ENCODE data around the gene ZPBP2.
"Not testable (repeated sequence)": the region's sequence is repeated elsewhere in the genome, so short reads cannot be mapped to it uniquely, and the experiment has no call there.

The ZPBP2 gene

DNA sequence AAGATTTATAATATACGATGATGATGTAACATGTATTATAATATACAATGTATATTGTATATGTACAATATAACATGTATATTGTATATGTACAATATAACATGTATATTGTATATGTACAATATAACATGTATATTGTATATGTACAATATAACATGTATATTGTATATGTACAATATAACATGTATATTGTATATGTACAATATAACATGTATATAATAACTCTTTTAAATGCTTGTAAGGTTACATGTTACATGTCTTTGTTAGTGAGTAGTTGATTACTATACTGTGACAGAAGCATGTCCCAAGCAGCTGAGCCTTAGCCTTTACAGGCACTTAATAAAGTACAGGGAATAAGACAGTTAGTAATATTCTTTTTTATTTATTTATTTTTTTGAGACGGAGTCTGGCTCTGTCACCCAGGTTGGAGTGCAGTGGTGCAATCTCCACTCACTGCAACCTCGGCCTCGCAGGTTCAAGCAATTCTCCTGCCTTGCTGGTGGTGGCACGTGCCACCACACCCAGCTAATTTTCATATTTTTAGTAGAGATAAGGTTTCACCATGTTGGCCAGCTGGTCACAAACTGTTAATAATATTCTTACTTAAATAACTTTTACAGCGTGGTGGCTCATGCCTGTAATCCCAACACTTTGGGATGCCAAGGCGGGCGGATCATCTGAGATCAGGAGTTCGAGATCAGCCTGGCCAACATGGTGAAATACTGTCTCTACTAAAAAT is 11.9 kb upstream of the ZPBP2 start:
- DNase-seq: not testable (repeated sequence)

DNA sequence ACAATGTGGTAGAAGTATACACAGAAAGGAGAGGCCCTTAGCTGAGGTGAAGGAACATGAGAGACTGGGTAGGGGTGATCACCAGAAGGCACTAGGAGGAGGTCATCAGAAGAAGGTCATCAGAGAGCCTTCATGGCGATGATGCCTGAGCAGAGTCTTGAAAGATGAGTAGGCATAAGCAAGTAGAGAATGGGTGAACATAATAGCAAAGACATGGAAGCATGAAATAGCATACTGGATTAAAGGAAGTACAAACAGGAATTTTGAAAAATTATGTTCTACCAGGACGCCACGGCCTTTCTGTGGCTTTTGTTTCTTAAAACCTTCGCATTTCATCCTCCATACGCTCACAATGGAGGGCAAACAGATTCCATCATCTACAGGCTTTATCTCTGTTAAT is 6.8 kb upstream of the ZPBP2 start:
- no peak for DNase-seq

DNA sequence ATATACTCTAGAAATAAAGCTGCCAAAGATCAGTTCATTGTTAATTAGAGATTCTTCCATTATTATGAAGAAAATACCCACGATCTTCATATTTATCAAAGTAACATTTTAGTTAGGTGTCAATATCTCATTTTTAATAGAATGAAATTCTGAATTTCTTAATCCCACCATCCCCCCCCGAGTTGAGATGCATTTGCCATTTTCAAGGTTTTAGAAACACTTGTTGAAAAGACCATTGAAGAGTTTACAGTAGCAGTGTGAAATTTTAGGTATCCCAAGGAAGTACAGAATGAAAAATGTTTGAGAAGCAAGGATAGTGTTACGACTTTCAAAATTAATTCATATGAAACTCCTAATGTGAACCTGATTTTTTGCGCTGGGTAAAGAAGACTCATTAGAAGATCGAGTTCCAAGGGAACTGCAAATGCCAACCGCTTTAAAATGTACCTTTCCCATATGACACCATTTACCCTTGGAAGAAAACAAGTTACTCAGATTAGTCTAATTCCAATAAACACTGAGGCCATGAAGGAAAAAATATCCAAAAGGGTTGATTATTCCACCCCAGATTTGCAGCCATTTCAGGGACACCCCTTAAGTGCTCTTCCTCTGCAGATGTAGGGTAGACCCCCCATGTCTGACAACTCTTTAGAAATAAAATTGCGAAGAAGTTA is 4.6 kb upstream of the ZPBP2 start:
- DNase-seq: no peak

DNA sequence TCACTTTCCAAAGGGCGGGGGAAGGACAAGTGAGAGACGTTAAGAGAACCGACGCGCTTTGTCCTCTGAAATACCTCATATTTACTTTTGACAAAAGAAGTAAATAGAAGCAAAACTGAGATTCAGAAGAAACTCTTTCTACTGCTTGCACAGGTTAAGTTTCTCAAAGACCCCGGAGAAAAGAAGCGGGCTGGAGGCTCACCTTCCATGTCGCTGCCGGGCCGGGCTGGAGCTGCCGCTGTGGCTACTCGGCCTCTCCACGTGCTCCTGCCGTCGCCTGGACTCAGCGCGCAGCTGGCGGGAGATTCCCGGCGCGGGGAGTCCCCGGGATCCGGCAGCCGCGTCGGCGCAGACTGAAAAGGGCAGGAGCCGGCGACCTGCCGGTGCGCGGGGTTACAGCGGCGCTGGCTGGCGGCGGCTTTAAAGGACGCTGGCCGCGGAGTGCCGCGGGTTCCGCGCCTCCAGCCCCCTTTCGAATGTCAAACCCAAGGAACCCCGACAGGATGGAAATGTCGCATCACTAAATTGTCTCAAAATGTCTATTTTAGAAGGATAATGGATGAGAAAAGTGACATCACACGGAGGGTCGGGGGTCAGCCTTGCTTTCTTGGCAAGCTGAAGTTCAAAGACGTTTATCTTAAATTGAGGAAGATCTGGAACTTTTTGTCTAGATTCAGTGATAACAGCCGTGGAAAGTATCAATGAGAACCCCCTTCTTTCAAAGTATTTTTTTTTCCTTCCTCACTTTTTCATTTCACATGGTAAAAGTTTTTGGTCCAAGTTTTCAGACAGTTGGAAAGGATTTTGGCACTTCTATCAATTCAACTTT is 3.9 kb upstream of the ZPBP2 start, which contains the start of gene IKZF3:
IKZF3 (minus strand) TSS at position 395 of the 829 bp plus-strand sequence; CDS start at position 209, 186 bp downstream.
- peak; percentile 78 for DNase-seq

DNA sequence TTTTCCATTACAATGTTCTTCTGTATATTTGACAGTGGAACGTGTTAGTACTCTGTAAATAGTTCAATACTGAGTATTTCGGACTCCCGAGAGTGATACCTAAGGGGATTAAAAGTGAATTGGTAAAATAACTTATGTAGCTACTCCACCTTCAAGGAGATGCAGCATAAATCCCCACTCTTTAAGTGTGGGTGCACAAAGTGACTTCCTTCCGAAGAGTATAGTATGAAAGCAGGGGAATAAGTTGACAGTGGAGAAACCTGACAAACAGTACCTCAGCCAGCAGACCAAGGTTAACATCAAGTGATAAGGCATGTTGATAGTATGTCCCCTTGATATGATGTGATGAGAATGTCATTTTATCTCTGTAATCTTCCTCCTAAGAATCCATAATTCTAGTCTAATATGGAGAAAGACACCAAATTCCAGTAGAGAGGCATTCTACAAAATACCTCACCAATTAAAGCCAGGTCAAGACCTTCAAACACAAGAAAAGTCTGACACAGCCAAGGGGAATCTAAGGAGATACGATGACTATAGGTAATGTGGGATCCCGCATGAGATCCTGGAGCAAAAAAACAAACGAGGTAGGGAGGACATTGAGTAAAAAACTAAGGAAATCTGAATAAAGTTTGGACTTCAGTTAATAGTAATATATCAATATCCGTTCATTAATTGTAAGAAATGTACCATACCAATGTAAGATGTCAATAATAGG is 1.8 kb upstream of the ZPBP2 start:
- no peak for DNase-seq

DNA sequence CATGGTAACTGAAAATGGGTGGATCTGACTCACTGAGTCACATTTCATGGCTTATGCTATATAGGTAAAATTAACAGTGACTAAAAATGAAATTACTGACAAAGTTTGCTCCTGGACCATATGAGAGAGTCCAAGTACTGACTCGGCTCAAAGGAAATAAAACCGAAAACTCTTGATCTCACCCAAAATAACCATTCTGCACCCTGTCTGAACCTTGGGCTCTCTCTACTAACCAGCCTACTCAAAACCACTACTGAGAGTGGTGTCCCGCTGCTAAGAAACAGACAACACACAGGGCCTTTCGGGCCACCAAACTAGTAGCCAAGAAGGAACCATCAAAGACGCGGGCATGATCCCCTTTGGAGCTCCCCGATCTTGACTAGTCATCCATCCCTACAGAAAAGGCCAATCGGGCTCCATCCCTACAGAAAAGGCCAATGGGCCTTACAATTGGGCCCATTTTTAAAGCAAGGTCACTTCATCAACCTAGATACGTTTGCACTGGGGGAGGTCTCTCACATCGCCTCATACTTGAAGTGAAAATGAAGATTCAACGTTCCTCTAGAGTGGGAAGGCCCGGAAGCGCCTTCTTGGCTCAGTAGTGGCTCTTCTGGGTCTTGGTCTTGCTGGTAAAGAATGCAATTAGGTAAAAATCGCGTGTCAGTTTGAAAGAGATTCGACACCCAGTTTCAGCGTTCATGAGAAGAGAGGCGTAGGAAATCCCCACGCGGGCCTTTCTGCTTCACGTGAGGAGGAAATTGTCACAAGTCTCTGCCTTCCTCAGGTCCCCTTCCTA is 720 bp upstream of the ZPBP2 start:
- DNase-seq: peak; percentile 10

DNA sequence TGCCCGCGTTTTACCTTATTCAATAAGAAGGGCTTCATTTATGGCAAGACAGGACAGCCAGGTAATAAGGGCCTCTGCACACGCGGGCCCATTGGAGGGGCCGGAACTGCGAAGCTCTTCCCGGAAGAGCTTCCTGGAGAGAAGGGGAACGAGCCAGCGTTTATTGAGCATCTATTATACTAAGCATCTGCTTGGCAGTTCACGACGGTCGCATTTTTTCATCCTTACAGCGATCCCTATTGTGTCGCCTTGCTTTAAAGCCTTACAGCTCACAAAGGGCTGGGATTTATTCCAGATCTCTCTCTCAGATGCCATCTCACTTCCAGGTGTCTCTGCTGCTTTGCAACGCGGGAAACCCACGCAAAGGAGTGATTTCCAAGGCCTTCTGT is 546 bp downstream of the ZPBP2 start:
- DNase-seq: no peak

DNA sequence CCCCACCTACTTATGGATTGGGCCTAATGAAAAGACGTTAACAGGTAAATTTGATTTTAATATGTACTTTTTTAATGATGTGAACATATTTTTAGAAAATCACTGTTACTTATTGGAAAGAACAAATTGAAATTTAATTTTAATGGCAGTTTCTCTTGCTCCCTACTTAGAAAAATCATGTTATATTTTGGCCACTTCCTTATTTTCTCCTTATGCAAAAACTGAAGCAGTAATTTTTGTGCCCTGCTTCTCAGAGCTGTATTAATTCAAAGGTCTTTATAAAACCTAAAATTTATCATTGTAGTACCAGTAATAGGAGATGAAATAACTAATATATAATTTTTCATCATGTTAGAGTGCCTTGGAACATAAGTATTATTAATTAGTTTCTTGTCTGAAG is 2.8 kb downstream of the ZPBP2 start:
- no peak for DNase-seq

DNA sequence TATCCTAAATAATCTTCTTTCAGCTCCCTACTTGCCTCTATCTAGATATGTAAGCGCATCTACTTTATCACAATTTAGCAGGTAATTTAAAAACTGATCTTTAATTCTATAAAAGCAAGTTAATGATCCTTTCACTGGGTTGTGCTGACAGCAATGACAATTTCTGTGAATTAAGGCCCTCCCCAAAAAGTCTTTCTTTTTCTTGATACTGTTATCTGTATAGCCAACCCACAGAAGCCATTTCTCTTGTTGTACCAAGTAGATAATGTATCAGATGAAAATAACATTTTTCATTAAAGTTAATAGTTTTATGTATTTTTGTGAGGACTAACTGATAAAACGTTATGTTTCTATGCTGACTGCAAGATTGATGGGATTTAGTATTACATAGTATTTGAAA is 3.8 kb downstream of the ZPBP2 start:
- DNase-seq: no peak

DNA sequence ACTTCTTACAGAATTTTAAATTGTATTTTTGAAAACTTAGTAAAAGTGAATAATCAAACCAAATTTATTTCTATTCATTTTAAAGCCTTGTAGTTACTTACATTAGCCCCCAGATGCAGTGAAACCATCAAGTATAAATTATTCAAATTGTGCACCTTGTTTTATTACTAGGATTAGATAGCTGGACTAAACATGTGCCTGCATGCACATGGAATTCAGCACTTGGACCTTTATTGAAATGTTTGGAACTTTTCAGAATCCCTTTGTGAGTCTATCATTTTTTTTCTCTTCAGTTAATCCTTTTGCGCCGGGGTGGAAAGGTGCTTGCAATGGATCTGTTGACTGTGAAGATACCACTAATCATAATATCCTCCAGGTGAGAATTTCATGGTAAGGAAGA is 4.7 kb downstream of the ZPBP2 start:
- no peak for DNase-seq

DNA sequence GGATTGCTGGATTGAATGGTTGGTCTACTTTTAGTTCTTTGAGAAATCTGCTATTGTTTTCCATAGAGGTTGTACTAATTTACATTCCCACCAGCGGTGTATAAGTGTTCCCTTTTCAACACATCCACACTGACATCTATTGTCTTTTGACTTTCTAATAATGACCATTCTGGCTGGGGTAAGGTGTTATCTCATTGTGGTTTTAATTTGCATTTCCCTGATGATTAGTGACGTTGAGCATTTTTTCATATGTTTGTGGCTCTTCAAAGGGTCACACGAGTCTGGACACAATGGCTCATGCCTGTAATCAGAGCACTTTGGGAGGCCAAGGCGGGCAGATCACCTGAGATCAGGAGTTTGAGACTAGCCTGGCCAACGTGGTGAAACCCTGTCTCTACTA is 18.1 kb downstream of the ZPBP2 start:
- DNase-seq: not testable (repeated sequence)

DNA sequence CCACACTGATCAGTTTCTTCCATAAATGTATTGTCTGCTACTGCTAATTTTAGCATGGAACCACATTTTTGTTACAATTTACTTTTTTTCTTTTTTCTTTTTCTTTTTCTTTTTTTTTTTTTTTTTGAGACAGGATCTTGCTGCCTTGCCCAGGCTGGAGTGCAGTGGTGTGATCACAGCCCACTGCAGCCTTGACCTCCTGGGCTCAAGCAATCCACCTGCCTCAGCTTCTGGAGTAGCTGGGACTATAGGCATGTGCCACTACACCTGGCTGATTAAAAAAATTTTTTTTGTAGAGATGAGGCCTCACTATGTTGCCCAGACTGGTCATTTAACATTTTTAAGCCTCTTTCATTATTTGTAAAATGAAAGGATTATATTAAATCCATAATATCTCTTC is 19.1 kb downstream of the ZPBP2 start:
- DNase-seq: no peak

DNA sequence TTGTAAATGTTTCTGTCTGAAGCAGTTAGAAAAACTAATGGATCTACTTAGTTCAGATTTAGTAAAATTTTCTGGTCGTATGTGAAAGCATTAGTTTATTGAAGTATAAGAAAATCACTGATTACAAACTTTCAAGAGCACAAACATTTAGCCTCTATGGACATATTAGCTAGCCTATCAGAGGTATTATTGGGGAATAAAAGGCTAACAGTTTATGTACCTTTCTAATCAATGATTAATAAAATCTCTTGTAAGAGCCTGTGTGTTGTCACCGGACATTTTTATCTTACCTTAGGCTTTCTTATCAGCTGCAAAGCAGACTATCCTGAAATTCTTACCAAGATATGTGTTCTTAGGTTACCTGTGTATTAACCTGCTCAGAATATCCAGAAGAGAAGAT is 21.2 kb downstream of the ZPBP2 start:
- DNase-seq: no peak

DNA sequence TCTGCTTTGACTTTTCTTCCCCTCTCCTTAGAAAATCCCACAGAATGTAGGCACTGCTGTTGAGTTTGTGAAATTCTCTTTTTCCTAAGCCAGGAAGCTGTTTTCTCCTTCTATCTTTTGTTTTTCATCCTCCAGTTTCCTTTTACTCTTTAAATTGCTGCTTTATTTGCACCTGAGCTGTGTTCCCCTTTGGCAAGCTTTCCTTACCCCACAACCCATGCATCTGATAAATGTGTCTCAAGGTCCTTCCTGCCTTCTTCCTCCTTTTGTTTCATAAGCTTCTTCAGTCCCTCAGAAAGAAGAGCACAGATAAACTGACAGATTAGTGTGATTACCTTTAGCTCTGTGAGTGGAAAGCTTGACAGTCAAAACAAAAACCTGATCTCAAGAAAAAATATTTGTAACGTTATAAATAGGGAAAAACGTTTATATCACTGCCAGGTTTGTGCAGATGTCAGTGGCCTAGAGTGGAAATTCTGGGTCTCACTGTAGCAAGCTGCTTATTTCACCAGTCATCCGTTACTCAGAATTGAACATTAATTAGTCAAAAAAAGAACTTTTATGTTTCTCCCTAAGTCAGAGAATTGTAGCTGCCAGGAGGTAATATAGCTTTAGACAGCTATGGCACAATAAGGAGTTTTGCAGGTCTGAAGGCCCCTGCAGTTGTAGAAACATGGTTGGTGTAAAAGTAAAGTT is 26.8 kb downstream of the ZPBP2 start:
- DNase-seq: no peak

DNA sequence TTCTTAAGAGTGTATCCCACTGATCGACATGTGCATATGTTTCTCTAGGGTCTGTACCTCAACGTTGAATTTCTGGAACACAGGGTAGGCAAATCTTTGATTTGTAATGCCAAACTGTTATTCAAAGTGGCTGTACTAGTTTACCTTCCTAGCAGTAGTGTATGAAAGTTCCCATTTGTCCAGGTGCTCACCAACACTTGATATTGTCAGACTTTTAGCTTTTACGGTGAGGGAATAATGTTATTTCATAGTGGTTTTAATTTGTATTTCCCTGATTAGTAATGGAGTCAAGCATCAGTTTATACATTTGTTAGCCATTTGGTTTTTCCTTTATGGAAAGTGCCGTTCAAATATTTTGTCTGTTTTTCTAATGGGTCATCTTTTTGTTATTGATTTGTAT is 30.1 kb downstream of the ZPBP2 start:
- no peak for DNase-seq

DNA sequence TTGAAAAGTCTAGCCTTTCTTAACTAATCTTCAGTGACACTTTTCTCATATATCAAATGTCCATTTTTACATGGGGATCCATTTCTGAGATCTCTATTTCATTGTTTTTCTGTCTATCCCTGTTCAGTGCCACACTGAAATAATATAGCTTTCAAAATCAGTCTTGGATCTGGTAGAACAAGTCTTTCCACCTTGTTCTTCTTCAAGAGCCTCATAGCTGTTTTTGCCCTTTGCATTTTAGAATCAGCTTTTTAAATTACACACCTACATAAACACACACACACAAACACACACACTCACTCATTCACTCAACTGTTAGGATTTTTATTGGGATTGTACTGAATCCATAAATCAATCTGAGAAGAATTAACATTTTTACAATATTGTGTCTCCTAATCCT is 31.2 kb downstream of the ZPBP2 start:
- DNase-seq: no peak

DNA sequence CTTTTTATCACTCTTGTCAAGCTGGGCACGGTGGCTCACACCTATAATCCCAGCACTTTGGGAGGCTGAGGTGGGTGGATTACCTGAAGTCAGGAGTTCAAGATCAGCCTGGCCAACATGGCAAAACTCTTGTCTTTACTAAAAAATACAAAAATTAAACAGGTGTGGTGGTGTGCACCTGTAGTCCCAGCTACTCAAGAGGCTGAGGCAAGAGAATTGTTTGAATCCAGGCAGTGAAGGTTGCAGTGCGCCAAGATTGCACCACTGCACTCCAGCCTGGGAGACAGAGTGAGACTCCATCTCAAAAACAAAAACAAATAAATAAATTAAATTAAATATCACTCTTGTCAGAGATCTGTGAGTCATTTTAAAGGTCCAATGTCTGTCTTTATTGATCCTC is 34.0 kb downstream of the ZPBP2 start:
- not testable (repeated sequence) for DNase-seq

DNA sequence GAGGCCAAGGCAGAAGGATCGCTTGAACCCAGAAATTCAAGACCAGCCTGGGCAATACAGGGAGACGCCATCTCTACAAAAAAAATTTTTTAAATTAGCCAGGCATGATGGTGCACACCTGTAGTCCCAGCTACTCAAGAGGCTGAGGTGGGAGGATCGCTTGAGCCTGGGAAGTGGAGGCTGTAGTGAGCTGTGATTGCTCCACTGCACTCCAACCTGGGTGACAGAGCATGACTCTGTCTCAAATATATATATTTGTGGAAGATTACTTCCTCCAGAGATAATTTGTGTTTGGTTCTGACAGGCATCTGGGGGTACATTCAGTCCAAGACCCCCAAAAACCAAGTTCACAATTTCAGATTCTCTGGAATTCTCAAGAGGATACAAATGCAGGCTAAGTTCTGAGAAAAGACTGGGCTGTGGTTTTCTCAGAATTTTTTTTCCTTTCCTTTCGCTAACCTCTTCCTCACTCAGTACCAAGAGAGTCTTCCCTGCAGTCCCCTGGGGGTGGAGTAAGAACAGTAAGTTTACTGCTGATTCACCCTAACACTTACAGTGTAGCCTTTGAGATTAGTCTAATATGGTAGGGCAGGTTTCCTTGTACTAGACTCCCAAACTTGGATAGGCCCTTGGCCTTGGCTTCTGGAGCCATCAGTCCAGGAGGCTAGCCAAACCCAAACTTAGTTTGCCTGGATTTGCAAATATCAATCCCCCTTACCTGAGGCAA is 35.3 kb downstream of the ZPBP2 start:
- DNase-seq: no peak

DNA sequence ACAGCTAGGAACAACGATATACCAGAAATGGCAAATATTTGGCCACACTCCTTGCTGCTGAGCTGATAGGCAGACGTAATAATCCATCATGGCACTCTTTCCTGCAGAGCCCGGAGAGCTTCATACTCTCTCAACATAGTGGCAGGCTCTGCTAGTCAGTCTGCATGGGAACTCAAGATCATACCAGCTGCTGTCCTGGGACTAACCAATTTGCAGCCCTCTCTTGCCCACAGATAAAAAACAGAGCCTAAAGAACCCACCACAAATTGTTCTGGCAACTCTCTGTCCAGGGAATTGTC is 36.9 kb downstream of the ZPBP2 start:
- no peak for DNase-seq

DNA sequence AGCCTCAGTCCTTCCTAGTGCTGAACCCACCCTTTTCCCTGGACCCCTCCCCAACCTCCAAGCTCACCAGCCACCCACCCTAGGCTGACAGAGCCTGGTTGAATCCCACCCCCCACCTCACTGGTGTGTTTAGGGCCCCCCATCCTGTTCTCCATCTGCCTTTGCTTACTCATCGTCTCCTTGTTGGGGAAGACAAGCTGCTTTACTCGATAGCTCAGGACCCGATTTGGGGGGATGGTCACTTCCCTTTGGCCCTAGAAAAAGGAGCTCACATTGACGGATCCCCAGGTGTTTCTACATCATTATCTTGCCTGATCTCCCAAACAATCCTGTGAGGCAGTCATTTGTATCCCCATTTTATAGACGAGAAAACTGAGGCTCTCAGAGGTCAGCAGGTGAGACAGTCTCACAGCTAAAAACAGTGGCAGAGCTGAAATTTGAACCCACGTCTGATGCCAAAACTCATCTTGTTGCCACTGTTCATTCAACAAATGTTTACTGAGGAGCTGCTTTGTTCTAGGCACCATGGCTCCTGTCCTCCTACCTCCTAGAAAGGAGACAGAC is 40.9 kb downstream of the ZPBP2 start:
- no peak for DNase-seq

DNA sequence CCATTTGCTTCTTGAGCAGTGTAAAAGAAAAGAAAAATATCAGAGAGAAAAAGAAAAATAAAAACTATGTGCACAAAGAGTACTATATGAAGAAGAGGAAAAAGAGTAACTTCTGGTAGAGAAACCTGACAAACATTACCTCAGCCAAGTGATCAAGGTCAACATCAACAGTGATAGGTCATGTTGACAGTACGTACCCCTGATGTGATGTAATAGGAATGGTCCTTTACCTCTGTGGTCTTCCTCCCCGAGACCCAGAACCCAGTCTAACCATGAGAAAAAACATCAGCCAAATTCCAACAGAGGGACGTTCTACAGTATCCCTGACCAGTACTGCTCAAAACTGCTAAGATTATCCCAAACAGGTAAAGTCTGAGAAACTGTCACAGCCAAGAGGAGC is 46.0 kb downstream of the ZPBP2 start:
- no peak for DNase-seq

Measured in retina (tissue), 1 donor.